ENCODE data around the gene QRICH2.
"Not testable (repeated sequence)": the region's sequence is repeated elsewhere in the genome, so short reads cannot be mapped to it uniquely, and the experiment has no call there.

Gene QRICH2

DNA sequence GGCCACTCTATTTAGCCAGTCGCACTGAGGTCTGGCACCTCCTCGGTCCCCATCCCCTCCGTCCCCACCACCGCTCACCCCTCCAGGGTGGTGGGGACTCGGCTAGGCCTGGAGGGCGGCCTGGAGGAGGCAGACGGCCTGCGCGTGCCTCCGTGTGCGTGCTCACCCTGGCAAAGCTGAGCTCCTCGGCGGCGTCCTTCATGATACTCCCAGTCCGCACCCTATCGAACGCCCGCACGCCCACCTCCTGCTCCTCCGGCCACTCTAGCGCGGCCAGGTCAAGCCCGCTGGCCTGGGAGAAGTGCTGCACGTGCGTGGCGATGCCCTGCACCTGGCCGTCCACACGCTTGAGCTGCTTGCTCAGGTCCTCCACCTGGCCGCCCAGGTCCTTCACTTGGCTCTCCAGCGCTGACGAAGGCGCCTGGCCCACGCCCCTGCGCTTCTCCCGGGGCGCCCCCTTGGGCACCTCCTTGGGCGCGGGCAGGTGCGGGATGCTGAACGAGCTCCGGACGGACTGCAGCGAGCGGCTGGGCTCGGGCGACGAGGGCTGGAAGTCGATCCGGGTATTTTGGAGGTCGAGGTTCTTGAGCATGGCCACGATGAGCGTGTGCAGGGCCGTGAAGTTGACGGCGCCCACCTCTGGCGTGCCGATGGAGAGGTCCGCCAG, 644 bp downstream of the QRICH2 start:
- TF ChIP-seq, protein P1, sequence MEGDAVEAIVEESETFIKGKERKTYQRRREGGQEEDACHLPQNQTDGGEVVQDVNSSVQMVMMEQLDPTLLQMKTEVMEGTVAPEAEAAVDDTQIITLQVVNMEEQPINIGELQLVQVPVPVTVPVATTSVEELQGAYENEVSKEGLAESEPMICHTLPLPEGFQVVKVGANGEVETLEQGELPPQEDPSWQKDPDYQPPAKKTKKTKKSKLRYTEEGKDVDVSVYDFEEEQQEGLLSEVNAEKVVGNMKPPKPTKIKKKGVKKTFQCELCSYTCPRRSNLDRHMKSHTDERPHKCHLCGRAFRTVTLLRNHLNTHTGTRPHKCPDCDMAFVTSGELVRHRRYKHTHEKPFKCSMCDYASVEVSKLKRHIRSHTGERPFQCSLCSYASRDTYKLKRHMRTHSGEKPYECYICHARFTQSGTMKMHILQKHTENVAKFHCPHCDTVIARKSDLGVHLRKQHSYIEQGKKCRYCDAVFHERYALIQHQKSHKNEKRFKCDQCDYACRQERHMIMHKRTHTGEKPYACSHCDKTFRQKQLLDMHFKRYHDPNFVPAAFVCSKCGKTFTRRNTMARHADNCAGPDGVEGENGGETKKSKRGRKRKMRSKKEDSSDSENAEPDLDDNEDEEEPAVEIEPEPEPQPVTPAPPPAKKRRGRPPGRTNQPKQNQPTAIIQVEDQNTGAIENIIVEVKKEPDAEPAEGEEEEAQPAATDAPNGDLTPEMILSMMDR (IDR thresholded peaks at IDR 0.05; ENCODE audit: insufficient read depth, low read length, poor library complexity, severe bottlenecking), result no peak
- no peak overlapping the region for H3K4me3 ChIP-seq (replicated peaks; ENCODE audit: low read depth, low read length)
- peak; percentile 8 for DNase-seq (ENCODE audit: extremely low read depth, insufficient read length)
- H3K36me3 ChIP-seq (ENCODE audit: control insufficient read depth, insufficient read depth, low read length), result peaks cover 3% of the 10 kb centered on the region; the same call in 1 of the 2 replicates
- no peaks in the 10 kb centered on the region for H3K27me3 ChIP-seq (replicated peaks; ENCODE audit: control insufficient read depth, insufficient read depth, low read length)

GRCh38 chr17:76305135-76305454, 3.0 kb downstream of the QRICH2 start:
- H3K4me3 ChIP-seq (replicated peaks; ENCODE audit: low read depth, low read length); H3K27me3 ChIP-seq (replicated peaks; ENCODE audit: control insufficient read depth, insufficient read depth, low read length); DNase-seq (ENCODE audit: extremely low read depth, insufficient read length); H3K36me3 ChIP-seq (ENCODE audit: control insufficient read depth, insufficient read depth, low read length): not testable (repeated sequence)

DNA sequence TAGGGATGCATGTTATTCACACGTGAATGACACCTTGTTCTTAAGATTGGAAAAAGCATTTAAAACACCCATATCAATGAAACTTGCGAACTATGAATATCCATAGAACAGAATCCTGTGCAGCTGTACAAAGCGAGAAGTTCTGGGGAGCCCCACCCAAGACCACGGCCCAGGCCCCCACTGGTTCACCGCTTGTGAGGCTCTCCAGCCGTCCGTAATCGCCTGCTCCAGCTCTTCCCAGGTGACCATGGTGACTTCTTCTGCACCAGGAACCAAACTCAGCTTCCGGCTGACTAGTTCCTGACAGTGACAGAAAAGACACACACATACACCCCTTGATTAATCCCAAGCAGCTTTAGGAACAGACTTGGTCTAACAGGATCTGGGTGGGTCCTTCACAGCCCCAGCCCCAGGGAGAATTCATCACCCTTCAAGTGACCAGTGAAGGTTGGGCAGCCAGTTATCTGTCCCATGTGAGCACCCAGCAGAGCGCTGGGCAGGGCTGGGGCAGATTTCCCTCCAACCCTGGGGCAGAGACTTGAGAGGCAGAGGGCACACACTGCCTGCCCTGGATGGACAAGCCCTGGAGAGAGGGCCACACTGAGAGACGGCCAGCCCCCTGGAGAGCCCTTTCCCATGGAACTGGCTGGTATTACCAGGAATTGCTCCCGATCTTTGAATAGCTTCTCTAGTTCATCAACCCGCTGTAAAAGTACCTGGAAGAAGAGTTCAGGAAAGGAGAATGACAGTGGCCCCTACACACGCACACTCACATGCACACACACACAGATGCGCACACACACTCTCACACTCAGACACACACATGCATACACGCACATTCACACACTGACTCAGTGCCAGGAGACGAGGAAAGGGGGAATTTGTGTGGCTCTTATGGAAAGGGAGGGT, 3.6 kb downstream of the QRICH2 start:
- Histone ChIP-seq H3K36me3 (ENCODE audit: control insufficient read depth, insufficient read depth, low read length) (no peaks in the 10 kb centered on the region), H3K4me3 (replicated peaks; ENCODE audit: low read depth, low read length) (no peak overlapping the region), H3K27me3 (replicated peaks; ENCODE audit: control insufficient read depth, insufficient read depth, low read length) (no peaks in the 10 kb centered on the region)
- no peak for DNase-seq (ENCODE audit: extremely low read depth, insufficient read length)
- TF ChIP-seq, protein P1 (IDR thresholded peaks at IDR 0.05; ENCODE audit: insufficient read depth, low read length, poor library complexity, severe bottlenecking), result no peak

GRCh38 chr17:76297436-76297835, 10.6 kb downstream of the QRICH2 start:
- no peak overlapping the region for H3K4me3 ChIP-seq (replicated peaks; ENCODE audit: low read depth, low read length)
- H3K27me3 ChIP-seq (replicated peaks; ENCODE audit: control insufficient read depth, insufficient read depth, low read length), result no peaks in the 10 kb centered on the region
- TF ChIP-seq, protein P1 (IDR thresholded peaks at IDR 0.05; ENCODE audit: insufficient read depth, low read length, poor library complexity, severe bottlenecking), result no peak
- no peak for DNase-seq (ENCODE audit: extremely low read depth, insufficient read length)
- H3K36me3 ChIP-seq (ENCODE audit: control insufficient read depth, insufficient read depth, low read length), result no peaks in the 10 kb centered on the region

GRCh38 chr17:76296889-76297288, 11.2 kb downstream of the QRICH2 start:
- TF ChIP-seq, protein P1 (IDR thresholded peaks at IDR 0.05; ENCODE audit: insufficient read depth, low read length, poor library complexity, severe bottlenecking), result no peak
- no peaks in the 10 kb centered on the region for H3K27me3 ChIP-seq (replicated peaks; ENCODE audit: control insufficient read depth, insufficient read depth, low read length)
- H3K36me3 ChIP-seq (ENCODE audit: control insufficient read depth, insufficient read depth, low read length), result no peaks in the 10 kb centered on the region
- no peak overlapping the region for H3K4me3 ChIP-seq (replicated peaks; ENCODE audit: low read depth, low read length)
- no peak for DNase-seq (ENCODE audit: extremely low read depth, insufficient read length)

DNA sequence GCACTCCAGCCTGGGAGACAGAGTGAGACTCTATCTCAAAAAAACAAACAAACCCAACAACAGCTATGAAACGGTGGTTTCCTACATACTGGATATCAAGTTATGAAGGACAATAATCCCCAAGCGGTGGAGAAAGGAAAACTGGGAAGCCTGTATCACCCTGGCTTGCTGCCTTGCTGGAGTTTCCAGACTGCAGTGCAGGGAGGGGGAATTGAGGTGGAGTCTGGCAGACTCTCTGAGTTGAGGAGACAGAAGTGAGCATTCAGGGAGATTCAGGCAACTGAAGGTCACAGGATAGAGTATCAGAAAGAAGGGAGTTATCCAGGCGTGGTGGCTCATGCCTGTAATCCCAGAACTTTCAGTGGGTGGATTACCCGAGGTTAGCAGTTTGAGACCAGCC, 11.9 kb downstream of the QRICH2 start:
- TF ChIP-seq, protein P1 (IDR thresholded peaks at IDR 0.05; ENCODE audit: insufficient read depth, low read length, poor library complexity, severe bottlenecking), result no peak
- Histone ChIP-seq H3K4me3 (replicated peaks; ENCODE audit: low read depth, low read length) (no peak overlapping the region), H3K36me3 (ENCODE audit: control insufficient read depth, insufficient read depth, low read length) (no peaks in the 10 kb centered on the region; the same call in 1 of the 2 replicates), H3K27me3 (replicated peaks; ENCODE audit: control insufficient read depth, insufficient read depth, low read length) (no peaks in the 10 kb centered on the region)
- no peak for DNase-seq (ENCODE audit: extremely low read depth, insufficient read length)

All from GM06990 (cell line).